ENCODE results near the gene MOGAT1. TPM values are rescaled to one million over a fixed set of nuclear protein-coding genes. Genes with fewer than 3 reads are reported as not detected.

Gene MOGAT1, protein sequence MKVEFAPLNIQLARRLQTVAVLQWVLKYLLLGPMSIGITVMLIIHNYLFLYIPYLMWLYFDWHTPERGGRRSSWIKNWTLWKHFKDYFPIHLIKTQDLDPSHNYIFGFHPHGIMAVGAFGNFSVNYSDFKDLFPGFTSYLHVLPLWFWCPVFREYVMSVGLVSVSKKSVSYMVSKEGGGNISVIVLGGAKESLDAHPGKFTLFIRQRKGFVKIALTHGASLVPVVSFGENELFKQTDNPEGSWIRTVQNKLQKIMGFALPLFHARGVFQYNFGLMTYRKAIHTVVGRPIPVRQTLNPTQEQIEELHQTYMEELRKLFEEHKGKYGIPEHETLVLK
- total RNA-seq (2022; extraction: Qiagen RNA extraction; ENCODE audit: low read depth), result not detected in 5 replicates

DNA sequence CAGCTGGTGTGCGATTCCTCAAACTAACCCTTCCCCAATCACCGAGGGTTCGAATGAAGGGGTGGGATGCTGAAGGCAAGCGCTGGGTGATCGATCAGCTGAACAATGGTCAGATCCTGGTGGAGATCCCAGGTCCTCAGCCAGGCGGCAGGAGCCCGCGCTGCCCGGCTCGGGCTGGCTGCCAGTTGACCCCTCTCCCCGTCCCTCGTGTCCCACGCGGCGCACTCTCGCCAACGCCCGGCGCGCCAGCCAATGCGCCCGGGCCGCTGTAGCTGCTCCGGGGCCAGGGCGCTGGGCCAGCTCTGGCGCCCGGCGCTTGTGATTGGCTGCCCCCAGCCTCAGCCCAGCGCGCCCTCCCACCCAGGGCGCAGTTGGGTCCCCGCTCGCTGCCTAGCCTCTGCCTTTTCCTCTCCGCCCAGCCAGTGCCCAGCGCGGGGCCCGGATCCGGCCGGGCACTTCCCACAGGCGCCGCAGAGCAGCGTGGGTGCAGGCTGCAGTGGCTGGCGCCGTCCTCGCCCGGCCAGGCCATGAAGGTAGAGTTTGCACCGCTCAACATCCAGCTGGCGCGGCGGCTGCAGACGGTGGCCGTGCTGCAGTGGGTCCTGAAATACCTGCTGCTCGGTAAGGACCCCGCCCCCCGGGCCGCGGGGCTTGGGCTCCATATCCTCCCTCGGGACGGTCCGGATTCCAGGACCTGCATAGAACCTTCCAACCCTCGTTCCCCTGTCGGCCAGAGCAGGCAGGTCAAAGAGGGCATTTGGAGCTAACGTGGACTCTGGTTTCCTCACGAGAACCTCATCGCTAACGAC, at the start of gene MOGAT1:
TSS of gene MOGAT1 (plus strand) at position 400 of the 809 bp plus-strand sequence. CDS start at position 528, 128 bp downstream.

GRCh38 chr2:222655787-222656525, 15.5 kb upstream of the MOGAT1 start, which contains the start of gene FARSB:
TSS of gene FARSB (minus strand) at chr2:222656092. CDS start at chr2:222656073, 19 bp downstream.

Other genes starting within 250 kb of the MOGAT1 start
- 0.24 to 0.46 TPM (median 0.38 TPM) in 5 replicates for gene SGPP2, start 247.1 kb upstream of the MOGAT1 start, total RNA-seq (2022; extraction: Qiagen RNA extraction; ENCODE audit: low read depth)
- gene FARSB, start 15.6 kb upstream of the MOGAT1 start, total RNA-seq (2022; extraction: Qiagen RNA extraction; ENCODE audit: low read depth), result 39.2 to 55.8 TPM (median 41.9 TPM) in 5 replicates
- 117 to 265 TPM (median 128 TPM) in 5 replicates for gene ACSL3, start 189.4 kb downstream of the MOGAT1 start, total RNA-seq (2022; extraction: Qiagen RNA extraction; ENCODE audit: low read depth)